GM23338 (cell line): Measurements from ENCODE around the gene FAT1. TPM values are rescaled to one million over a fixed set of nuclear protein-coding genes. Genes with fewer than 3 reads are reported as not detected.

Experiments used
- ATAC-seq: fragments of 200-7000 bp; cut with Tn5 transposase; 3 replicates; pipeline ENCODE4 v1.9.1; 2020
- DNase-seq: peaks from one replicate; pipeline ENCODE4 v3.0.0-alpha.2; 2015; ENCODE audit warnings: low spot score
- H2AFZ ChIP-seq: fragments of 200-600 bp; sonication (generic); 2 replicates; pipeline ENCODE4 v1.8.0; 2016; ENCODE audit warnings: antibody characterized with exemption, mild to moderate bottlenecking, moderate library complexity
- H3F3A ChIP-seq: fragments of 200-600 bp; sonication (generic); replicated peaks from 2 replicates; pipeline ENCODE4 v1.8.0; 2017; ENCODE audit warnings: antibody characterized with exemption, mixed run types, low read depth
- H3K27ac ChIP-seq: fragments of 200-600 bp; sonication (generic); 2 replicates; pipeline ENCODE4 v1.6.1; 2016; ENCODE audit warnings: low read depth
- H3K27me3 ChIP-seq: fragments of 200-600 bp; sonication (generic); 2 replicates; pipeline ENCODE4 v1.8.0; 2016; ENCODE audit warnings: mild to moderate bottlenecking, mixed run types, moderate library complexity; ENCODE audit not compliant: insufficient read depth
- H3K36me3 ChIP-seq: fragments of 200-600 bp; sonication (generic); 2 replicates; pipeline ENCODE4 v1.8.0; 2016; ENCODE audit warnings: mild to moderate bottlenecking; ENCODE audit not compliant: insufficient read depth
- H3K4me1 ChIP-seq: fragments of 200-600 bp; sonication (generic); 2 replicates; pipeline ENCODE4 v1.8.0; 2016; ENCODE audit warnings: mild to moderate bottlenecking, moderate library complexity; ENCODE audit not compliant: insufficient read depth
- H3K4me2 ChIP-seq: fragments of 200-600 bp; sonication (generic); 2 replicates; pipeline ENCODE4 v1.7.1; 2017; ENCODE audit warnings: mixed run types
- H3K4me3 ChIP-seq: fragments of 200-600 bp; sonication (generic); 2 replicates; pipeline ENCODE4 v1.6.1; 2016; ENCODE audit warnings: mixed run types
- H3K79me2 ChIP-seq: fragments of 200-600 bp; sonication (generic); replicated peaks from 2 replicates; pipeline ENCODE4 v1.8.0; 2017; ENCODE audit warnings: mild to moderate bottlenecking; ENCODE audit not compliant: insufficient read depth
- H3K9me2 ChIP-seq: fragments of 200-600 bp; sonication (generic); 2 replicates; pipeline ENCODE4 v1.8.0; 2017; ENCODE audit not compliant: insufficient read depth
- H4K20me1 ChIP-seq: fragments of 200-600 bp; sonication (generic); replicated peaks from 2 replicates; pipeline ENCODE4 v1.8.0; 2017; ENCODE audit warnings: mild to moderate bottlenecking; ENCODE audit not compliant: insufficient read depth
- H3K27ac Mint-ChIP-seq: 2 replicates; pipeline ENCODE4 v1.8.0; 2020; ENCODE audit warnings: inconsistent platforms, mild to moderate bottlenecking, moderate library complexity, mixed read lengths
- H3K27me3 Mint-ChIP-seq: 3 replicates; pipeline ENCODE4 v1.8.0; 2022; ENCODE audit warnings: low read depth, mild to moderate bottlenecking, moderate library complexity, mixed read lengths, inconsistent platforms; ENCODE audit not compliant: insufficient read depth, poor library complexity
- H3K36me3 Mint-ChIP-seq: 3 replicates; pipeline ENCODE4 v1.8.0; 2021; ENCODE audit warnings: low read depth, mild to moderate bottlenecking, inconsistent platforms, moderate library complexity, mixed read lengths
- H3K4me1 Mint-ChIP-seq: 3 replicates; pipeline ENCODE4 v1.8.0; 2020; ENCODE audit warnings: mild to moderate bottlenecking, inconsistent platforms, mixed read lengths
- H3K4me3 Mint-ChIP-seq: 3 replicates; pipeline ENCODE4 v1.8.0; 2021; ENCODE audit warnings: moderate library complexity, mild to moderate bottlenecking, inconsistent platforms, mixed read lengths
- H3K9me3 Mint-ChIP-seq: 3 replicates; pipeline ENCODE4 v1.8.0; 2020; ENCODE audit warnings: moderate library complexity, mild to moderate bottlenecking, inconsistent platforms, mixed read lengths
- EZH2 ChIP-seq: fragments of 200-600 bp; sonication (generic); IDR thresholded peaks from one replicate; pipeline ENCODE4 v1.8.0; 2017; ENCODE audit warnings: antibody characterized with exemption, mild to moderate bottlenecking, low read depth; ENCODE audit not compliant: unreplicated experiment
- JUNB ChIP-seq: IDR thresholded peaks from one replicate; pipeline ENCODE4 v1.6.1; 2016; ENCODE audit warnings: antibody characterized with exemption; ENCODE audit not compliant: unreplicated experiment
- POLR2AphosphoS5 ChIP-seq: IDR thresholded peaks from 2 replicates; pipeline ENCODE4 v1.6.1; 2016; ENCODE audit warnings: antibody characterized with exemption, low read depth
- ZNF331 ChIP-seq: fragments of 250-450 bp; sonication (Bioruptor Pico); IDR thresholded peaks from 2 replicates; pipeline ENCODE4 v1.5.0; 2020; ENCODE audit warnings: low read depth, mild to moderate bottlenecking, moderate library complexity
- polyA plus RNA-seq: library from polyadenylated mRNA; unstranded; fragments of >200 nt; fragmentation: Nextera tagmentation; extraction: Ambion mirVana; gene quantifications from 2 replicates; pipeline ENCODE4 v1.2.1, GENCODE V29; 2016
- total RNA-seq: library from RNA; depleted of rRNA; stranded (reverse); fragments of >200 nt; shearing (Covaris generic); gene quantifications from 2 replicates; pipeline ENCODE4 v1.2.3, GENCODE V29; 2014
- TF ChIP-seq, protein P1 (sequence below): fragments of 250-450 bp; sonication (Bioruptor Pico); IDR thresholded peaks from 2 replicates; pipeline ENCODE4 v1.5.0; 2020; ENCODE audit warnings: mild to moderate bottlenecking, moderate library complexity
- TF ChIP-seq, protein P2 (sequence below): IDR thresholded peaks from 2 replicates; pipeline ENCODE4 v1.6.1; 2016; ENCODE audit warnings: antibody characterized with exemption
- TF ChIP-seq, protein P3 (sequence below): IDR thresholded peaks from one replicate; pipeline ENCODE4 v1.6.1; 2018; ENCODE audit warnings: antibody characterized with exemption; ENCODE audit not compliant: unreplicated experiment

Gene FAT1
- total and polyA plus RNA-seq, 2 experiments from 2014 or later = 37.6 to 137 TPM

DNA sequence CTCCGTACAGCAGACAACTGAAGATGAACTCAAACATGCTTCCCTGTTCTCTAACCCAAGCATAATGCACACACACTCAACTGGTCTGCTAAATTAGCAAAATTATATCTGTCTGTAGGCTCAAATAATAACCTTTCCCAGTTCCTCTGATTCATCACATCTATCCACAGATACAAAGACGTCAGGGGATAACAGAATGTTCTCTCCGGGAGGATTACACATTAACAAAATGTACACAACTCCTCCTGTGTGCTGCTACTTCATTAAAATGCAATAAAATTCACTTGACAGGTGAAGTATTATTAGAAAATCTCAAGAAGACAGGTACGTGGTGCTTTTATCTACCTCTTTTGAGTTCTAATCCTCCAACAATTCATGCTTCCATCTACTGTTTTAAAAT lies 57.4 kb downstream of the FAT1 start (continued):
- TF ChIP-seq, protein P1, sequence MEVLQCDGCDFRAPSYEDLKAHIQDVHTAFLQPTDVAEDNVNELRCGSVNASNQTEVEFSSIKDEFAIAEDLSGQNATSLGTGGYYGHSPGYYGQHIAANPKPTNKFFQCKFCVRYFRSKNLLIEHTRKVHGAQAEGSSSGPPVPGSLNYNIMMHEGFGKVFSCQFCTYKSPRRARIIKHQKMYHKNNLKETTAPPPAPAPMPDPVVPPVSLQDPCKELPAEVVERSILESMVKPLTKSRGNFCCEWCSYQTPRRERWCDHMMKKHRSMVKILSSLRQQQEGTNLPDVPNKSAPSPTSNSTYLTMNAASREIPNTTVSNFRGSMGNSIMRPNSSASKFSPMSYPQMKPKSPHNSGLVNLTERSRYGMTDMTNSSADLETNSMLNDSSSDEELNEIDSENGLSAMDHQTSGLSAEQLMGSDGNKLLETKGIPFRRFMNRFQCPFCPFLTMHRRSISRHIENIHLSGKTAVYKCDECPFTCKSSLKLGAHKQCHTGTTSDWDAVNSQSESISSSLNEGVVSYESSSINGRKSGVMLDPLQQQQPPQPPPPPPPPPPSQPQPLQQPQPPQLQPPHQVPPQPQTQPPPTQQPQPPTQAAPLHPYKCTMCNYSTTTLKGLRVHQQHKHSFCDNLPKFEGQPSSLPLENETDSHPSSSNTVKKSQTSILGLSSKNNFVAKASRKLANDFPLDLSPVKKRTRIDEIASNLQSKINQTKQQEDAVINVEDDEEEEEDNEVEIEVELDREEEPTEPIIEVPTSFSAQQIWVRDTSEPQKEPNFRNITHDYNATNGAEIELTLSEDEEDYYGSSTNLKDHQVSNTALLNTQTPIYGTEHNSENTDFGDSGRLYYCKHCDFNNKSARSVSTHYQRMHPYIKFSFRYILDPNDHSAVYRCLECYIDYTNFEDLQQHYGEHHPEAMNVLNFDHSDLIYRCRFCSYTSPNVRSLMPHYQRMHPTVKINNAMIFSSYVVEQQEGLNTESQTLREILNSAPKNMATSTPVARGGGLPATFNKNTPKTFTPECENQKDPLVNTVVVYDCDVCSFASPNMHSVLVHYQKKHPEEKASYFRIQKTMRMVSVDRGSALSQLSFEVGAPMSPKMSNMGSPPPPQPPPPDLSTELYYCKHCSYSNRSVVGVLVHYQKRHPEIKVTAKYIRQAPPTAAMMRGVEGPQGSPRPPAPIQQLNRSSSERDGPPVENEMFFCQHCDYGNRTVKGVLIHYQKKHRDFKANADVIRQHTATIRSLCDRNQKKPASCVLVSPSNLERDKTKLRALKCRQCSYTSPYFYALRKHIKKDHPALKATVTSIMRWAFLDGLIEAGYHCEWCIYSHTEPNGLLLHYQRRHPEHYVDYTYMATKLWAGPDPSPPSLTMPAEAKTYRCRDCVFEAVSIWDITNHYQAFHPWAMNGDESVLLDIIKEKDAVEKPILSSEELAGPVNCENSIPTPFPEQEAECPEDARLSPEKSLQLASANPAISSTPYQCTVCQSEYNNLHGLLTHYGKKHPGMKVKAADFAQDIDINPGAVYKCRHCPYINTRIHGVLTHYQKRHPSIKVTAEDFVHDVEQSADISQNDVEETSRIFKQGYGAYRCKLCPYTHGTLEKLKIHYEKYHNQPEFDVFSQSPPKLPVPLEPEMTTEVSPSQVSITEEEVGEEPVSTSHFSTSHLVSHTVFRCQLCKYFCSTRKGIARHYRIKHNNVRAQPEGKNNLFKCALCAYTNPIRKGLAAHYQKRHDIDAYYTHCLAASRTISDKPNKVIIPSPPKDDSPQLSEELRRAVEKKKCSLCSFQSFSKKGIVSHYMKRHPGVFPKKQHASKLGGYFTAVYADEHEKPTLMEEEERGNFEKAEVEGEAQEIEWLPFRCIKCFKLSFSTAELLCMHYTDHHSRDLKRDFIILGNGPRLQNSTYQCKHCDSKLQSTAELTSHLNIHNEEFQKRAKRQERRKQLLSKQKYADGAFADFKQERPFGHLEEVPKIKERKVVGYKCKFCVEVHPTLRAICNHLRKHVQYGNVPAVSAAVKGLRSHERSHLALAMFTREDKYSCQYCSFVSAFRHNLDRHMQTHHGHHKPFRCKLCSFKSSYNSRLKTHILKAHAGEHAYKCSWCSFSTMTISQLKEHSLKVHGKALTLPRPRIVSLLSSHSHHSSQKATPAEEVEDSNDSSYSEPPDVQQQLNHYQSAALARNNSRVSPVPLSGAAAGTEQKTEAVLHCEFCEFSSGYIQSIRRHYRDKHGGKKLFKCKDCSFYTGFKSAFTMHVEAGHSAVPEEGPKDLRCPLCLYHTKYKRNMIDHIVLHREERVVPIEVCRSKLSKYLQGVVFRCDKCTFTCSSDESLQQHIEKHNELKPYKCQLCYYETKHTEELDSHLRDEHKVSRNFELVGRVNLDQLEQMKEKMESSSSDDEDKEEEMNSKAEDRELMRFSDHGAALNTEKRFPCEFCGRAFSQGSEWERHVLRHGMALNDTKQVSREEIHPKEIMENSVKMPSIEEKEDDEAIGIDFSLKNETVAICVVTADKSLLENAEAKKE (CRISPR knock-in tag) = no peak
- TF ChIP-seq POLR2AphosphoS5 = no peak
- TF ChIP-seq, protein P2, sequence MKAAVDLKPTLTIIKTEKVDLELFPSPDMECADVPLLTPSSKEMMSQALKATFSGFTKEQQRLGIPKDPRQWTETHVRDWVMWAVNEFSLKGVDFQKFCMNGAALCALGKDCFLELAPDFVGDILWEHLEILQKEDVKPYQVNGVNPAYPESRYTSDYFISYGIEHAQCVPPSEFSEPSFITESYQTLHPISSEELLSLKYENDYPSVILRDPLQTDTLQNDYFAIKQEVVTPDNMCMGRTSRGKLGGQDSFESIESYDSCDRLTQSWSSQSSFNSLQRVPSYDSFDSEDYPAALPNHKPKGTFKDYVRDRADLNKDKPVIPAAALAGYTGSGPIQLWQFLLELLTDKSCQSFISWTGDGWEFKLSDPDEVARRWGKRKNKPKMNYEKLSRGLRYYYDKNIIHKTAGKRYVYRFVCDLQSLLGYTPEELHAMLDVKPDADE = no peak
- TF ChIP-seq ZNF331 (CRISPR knock-in tag) = no peak

DNA sequence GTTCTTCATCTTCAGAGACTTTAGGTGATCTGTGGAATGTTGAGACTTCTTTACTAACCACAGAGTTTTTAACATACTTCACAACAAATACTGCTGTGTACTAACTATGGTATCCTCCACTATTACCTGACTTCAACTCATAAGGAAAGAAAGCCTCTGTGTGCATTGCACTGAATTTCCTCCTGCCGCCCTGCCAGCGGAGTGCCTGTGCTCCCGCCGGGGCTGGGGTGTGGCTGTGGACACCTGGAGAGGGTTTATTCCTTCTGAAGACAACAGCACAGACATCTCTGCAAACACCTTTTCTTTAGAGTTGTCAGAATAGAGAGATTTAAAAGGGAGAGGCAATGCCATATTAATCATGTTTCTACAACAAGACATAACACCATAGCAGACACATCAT lies 63.3 kb downstream of the FAT1 start:
- Mint-ChIP-seq H3K4me3 (no peak overlapping the region), H3K27ac (no peak overlapping the region), H3K4me1 (peaks cover 20% of the 10 kb centered on the region), H3K9me3 (no peaks in the 10 kb centered on the region), H3K27me3 (peaks cover 2% of the 10 kb centered on the region), H3K36me3 (peaks cover 28% of the 10 kb centered on the region)
- H3K36me3 ChIP-seq = peaks cover 3% of the 10 kb centered on the region; the same call in 1 of the 2 replicates
- no peak overlapping the region for H3K4me3 ChIP-seq
- no peaks in the 10 kb centered on the region for H3F3A ChIP-seq
- H3K4me1 ChIP-seq = peaks cover 10% of the 10 kb centered on the region
- no peaks in the 10 kb centered on the region for H3K9me2 ChIP-seq
- ATAC-seq = no peak
- no peak overlapping the region for H2AFZ ChIP-seq
- H3K27ac ChIP-seq = no peak overlapping the region
- H4K20me1 ChIP-seq = no peaks in the 10 kb centered on the region; the same call in none of the 2 replicates
- H3K27me3 ChIP-seq = no peaks in the 10 kb centered on the region
- peaks cover 44% of the 10 kb centered on the region for H3K79me2 ChIP-seq
- DNase-seq = no peak
- H3K4me2 ChIP-seq = no peak overlapping the region
- TF ChIP-seq POLR2AphosphoS5 (no peak), EZH2 (no peak), JUNB (no peak)
- TF ChIP-seq, protein P3, sequence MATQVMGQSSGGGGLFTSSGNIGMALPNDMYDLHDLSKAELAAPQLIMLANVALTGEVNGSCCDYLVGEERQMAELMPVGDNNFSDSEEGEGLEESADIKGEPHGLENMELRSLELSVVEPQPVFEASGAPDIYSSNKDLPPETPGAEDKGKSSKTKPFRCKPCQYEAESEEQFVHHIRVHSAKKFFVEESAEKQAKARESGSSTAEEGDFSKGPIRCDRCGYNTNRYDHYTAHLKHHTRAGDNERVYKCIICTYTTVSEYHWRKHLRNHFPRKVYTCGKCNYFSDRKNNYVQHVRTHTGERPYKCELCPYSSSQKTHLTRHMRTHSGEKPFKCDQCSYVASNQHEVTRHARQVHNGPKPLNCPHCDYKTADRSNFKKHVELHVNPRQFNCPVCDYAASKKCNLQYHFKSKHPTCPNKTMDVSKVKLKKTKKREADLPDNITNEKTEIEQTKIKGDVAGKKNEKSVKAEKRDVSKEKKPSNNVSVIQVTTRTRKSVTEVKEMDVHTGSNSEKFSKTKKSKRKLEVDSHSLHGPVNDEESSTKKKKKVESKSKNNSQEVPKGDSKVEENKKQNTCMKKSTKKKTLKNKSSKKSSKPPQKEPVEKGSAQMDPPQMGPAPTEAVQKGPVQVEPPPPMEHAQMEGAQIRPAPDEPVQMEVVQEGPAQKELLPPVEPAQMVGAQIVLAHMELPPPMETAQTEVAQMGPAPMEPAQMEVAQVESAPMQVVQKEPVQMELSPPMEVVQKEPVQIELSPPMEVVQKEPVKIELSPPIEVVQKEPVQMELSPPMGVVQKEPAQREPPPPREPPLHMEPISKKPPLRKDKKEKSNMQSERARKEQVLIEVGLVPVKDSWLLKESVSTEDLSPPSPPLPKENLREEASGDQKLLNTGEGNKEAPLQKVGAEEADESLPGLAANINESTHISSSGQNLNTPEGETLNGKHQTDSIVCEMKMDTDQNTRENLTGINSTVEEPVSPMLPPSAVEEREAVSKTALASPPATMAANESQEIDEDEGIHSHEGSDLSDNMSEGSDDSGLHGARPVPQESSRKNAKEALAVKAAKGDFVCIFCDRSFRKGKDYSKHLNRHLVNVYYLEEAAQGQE = no peak
